HL-60/S4 treated with phorbol 12-myristate 13-acetate at 8.2 ng/mL for 4 days and 3 days (cell line): ENCODE results near the gene IPO13.

Experiments used
- in situ Hi-C: fragments of 300-500 bp; cut with MboI; formaldehyde crosslinking; loops from 2 replicates; pipeline ENCODE4 v1.15.0; 2022; ENCODE audit warnings: low sequenced_read_pairs

Gene IPO13

GRCh38 chr1:43947061-43947873 is 517 bp downstream of the IPO13 start:
- in situ Hi-C loops, result no loop called here

GRCh38 chr1:43947874-43948437 is 1.2 kb downstream of the IPO13 start:
- in situ Hi-C loops, result no loop called here

GRCh38 chr1:43949678-43950077 is 2.9 kb downstream of the IPO13 start:
- in situ Hi-C loops, result no loop called here

- in situ Hi-C loops, result no loop called here
Measured at GRCh38 chr1:43951021-43951985, 4.6 kb downstream of the IPO13 start.

- in situ Hi-C loops, result no loop called here
Measured at GRCh38 chr1:43952731-43953346, 6.1 kb downstream of the IPO13 start.

- in situ Hi-C loops, result no loop called here
Measured at GRCh38 chr1:43953361-43953760, 6.6 kb downstream of the IPO13 start.

DNA sequence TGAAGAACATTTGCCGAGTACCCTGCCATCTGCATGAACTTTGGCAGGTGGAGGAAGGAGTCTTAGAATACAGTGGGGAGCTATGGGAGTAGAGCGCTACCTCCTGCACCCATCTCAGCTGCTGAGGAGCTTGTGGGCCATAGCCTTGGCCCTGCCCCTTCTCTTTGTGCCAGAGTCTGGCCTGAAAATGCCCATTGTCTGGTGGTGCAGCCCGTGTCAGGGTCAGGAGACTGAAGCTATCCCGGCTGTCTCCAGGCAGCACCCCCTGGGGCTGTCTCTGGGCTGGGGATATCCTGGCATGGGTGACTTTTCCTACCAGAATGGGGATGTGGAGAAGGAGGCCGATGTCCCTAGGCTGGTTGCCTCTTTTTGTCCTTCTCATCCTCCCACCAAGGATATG is 7.3 kb downstream of the IPO13 start:
- in situ Hi-C loops, result no loop called here

- in situ Hi-C loops, result no loop called here
Measured at GRCh38 chr1:43956234-43956633, 9.5 kb downstream of the IPO13 start.

- in situ Hi-C loops, result no loop called here
Measured at GRCh38 chr1:43957407-43958040, 10.8 kb downstream of the IPO13 start.

- in situ Hi-C loops, result no loop called here
Measured at GRCh38 chr1:43958351-43959255, 11.9 kb downstream of the IPO13 start.

DNA sequence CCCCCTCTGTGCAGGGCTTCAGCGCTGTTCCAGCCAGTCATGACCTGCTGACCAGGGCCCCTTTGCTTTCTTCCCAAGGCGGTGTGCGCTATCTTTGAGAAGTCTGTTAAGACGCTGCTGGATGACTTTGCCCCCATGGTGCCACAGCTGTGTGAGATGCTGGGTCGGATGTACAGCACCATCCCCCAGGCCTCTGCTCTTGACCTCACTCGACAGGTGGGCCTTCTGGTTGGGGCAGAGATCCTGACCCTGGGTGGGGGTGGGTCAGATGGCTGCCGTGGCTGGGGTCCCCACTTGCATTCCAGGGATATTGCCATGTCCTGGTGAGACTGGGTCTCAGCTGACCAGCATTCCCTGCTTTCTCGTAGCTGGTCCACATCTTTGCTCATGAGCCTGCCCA is 14.0 kb downstream of the IPO13 start:
- in situ Hi-C loops, result no loop called here

GRCh38 chr1:43961692-43962091 is 14.9 kb downstream of the IPO13 start:
- in situ Hi-C loops, result no loop called here

DNA sequence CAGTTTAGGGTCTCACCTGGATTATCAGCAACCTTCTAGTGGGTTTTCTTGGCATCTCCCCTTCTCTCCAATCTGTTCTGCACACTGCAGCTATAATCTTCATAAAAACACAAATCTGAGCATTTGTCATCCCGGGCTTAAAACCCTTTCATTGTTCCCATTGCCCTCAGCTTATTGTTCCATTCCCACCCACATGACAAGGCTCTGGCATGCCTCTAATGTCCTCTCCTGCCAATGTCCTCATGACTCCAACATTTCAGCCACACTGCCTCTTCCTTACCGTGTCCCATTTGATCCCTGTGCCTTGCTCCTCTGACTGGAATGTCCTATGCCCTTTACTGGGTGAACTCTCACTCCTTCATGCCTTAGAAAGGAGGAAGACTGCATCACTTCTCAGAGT is 15.6 kb downstream of the IPO13 start:
- in situ Hi-C loops, result no loop called here

GRCh38 chr1:43963006-43963405 is 16.3 kb downstream of the IPO13 start:
- in situ Hi-C loops, result no loop called here

DNA sequence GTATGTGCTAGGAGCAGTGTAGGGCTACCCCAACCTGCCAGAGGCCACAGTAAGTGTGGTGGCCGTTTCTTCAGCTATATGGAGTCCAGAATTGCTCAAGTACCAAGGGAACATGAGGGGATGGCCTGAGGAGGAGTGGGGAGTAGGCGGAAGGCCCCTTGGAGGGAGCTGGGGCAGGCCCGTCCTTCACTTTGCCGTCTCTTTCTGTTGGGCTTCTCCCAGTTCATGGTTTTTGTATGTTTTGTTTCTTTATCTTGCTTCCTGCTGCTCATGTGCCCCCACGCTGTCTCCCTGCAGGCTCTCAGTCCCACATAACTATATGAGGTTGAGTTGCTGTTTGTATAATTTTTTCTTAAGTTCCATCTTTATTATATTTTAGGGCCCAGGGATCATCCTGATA is 17.1 kb downstream of the IPO13 start:
- in situ Hi-C loops, result no loop called here

GRCh38 chr1:43965316-43965715 is 18.6 kb downstream of the IPO13 start:
- in situ Hi-C loops, result no loop called here

- in situ Hi-C loops, result no loop called here
Measured at GRCh38 chr1:43968348-43968948, 21.7 kb downstream of the IPO13 start.

DNA sequence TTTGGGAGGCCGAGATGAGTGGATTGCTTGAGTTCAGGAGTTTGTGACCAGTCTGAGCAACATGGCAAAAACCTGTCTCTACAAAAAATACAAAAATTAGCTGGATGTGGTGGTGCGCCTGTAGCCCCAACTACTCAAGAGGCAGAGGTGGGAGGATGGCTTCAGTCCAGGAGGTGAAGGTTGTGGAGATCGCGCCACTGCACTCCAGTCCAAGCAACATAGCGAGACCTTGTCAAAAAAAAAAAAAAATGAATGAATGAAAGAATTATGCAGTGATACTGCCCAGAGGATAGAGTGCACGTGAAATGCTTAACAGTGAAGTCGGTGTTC is 22.6 kb downstream of the IPO13 start:
- in situ Hi-C loops, result no loop called here

DNA sequence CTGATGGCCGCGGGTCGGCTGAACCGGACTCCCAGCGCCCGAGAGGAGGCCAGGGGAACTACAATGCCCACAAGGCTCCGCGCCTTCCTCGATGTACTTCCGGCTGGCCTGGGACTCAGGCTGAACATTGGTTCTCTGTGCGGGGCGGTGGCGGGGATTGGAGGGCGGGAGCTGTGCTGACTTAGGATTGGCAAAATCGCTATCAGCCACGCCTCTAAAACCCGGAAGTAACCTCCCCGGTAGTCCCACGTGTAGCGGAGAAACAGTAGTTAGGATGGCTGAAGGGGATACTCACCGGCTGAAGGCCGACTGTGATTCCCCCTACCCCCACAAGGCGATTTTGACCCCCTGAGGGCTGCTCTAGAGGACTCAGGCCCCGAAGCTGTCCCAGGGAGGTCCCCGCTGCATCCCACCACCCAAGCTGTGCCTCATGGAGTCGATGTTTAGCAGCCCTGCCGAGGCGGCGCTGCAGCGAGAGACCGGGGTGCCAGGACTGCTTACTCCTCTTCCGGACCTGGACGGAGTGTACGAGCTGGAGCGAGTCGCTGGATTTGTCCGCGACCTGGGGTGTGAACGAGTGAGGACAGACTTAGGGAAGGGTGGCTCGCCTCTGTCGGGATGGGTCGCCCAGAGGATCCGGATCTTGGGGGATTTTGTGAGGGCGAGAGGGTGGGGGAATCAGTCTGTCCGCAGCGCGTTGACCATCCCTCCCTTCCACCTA is 23.2 kb downstream of the IPO13 start, which contains the start of gene DPH2:
TSS of gene DPH2 (plus strand) at position 265 of the 721 bp plus-strand sequence. CDS start at position 431, 166 bp downstream.
- in situ Hi-C loops, result no loop called here
